ENCODE measurements around the gene SLC2A3.
"Not testable (repeated sequence)": the region's sequence is repeated elsewhere in the genome, so short reads cannot be mapped to it uniquely, and the experiment has no call there.

SLC2A3 gene

GRCh38 chr12:7934091-7934888, 1.7 kb downstream of the SLC2A3 start:
- H3K27ac ChIP-seq, result no peak overlapping the region
- no peak for TF ChIP-seq CTCF (IDR thresholded peaks at IDR 0.05)
- no peak for TF ChIP-seq ZFX (IDR thresholded peaks at IDR 0.05; ENCODE audit: borderline replicate concordance)

- TF ChIP-seq ZFX (IDR thresholded peaks at IDR 0.05; ENCODE audit: borderline replicate concordance), result no peak
- TF ChIP-seq CTCF (IDR thresholded peaks at IDR 0.05), result peak; percentile 86
- H3K27ac ChIP-seq, result no peak overlapping the region
Measured at GRCh38 chr12:7933255-7933726, 2.7 kb downstream of the SLC2A3 start.

GRCh38 chr12:7932599-7933240, 3.3 kb downstream of the SLC2A3 start:
- not testable (repeated sequence) for H3K27ac ChIP-seq

GRCh38 chr12:7929083-7929792, 6.7 kb downstream of the SLC2A3 start:
- TF ChIP-seq ZFX (IDR thresholded peaks at IDR 0.05; ENCODE audit: borderline replicate concordance) (no peak), CTCF (IDR thresholded peaks at IDR 0.05) (no peak)
- H3K27ac ChIP-seq, result no peak overlapping the region

GRCh38 chr12:7927470-7927869, 8.5 kb downstream of the SLC2A3 start:
- TF ChIP-seq ZFX (IDR thresholded peaks at IDR 0.05; ENCODE audit: borderline replicate concordance) (no peak), CTCF (IDR thresholded peaks at IDR 0.05) (no peak)
- H3K27ac ChIP-seq, result no peak overlapping the region

- H3K27ac ChIP-seq, result not testable (repeated sequence)
Measured at GRCh38 chr12:7926068-7926666, 9.8 kb downstream of the SLC2A3 start.

GRCh38 chr12:7923241-7924236, 12.4 kb downstream of the SLC2A3 start:
- no peak overlapping the region for H3K27ac ChIP-seq
- TF ChIP-seq ZFX (IDR thresholded peaks at IDR 0.05; ENCODE audit: borderline replicate concordance), result no peak
- TF ChIP-seq CTCF (IDR thresholded peaks at IDR 0.05), result no peak

- not testable (repeated sequence) for H3K27ac ChIP-seq
Measured at GRCh38 chr12:7921181-7921580, 14.8 kb downstream of the SLC2A3 start.

- not testable (repeated sequence) for H3K27ac ChIP-seq
Measured at GRCh38 chr12:7918268-7918590, 17.8 kb downstream of the SLC2A3 start.
